Stimulated activated CD4-positive, alpha-beta T cell treated with anti-CD3 and anti-CD28 coated beads, Interleukin-1b, Interleukin-23, amount 100 ng/mL, for 24 hours (primary cell): ENCODE results near the gene NDUFAF4.
A peak's percentile ranks its signal among the peaks of the same experiment; 100 is the strongest.

ENCODE experiments used
- DNase-seq, 4 experiments: peaks; one replicate each; pipeline ENCODE4 v3.0.0-alpha.2; 2020; ENCODE audit warnings: low read depth in 4 of 4, low spot score in 1 of 4

Gene NDUFAF4

DNA sequence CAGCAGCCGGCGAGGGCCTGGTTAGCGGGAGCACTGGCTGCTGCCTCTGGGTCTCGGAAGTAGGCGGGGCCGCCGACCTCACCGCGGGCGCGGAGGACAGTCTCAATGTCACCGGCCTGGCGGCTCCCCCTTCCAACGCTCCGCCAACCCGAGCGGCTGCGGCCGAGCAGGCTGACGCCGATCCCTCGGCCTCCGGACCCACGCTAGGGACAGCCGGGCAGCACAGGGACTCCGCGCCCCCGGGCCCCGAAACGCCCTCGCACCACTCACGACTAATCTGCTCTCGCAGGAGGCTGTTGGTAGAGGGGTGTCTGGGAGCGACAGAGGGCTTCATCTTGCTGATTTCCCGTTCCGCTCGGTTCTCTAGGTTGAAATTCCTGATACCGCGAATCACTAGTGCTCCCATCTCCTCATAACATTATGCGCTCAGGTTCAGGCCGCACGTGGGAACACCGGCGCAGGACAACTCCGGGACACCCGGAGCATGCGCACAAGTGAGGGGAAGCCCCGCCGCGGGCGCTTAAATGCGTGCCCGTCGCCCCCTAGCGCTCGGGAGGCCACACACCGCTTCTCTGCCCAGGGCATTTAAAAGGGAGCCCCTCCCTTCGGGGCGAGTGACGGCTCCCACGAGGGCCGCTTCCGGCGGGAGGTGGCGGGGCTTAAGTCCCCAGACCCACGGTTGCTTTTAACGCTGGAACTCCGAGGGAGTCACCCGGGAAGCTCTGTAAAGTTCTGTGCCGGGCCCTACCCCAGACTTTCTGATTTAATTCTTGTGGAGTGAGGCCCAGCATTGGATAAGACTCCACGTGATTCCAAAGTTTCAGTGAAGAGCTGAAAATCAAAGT is at the start of gene NDUFAF4:
Gene NDUFAF4 (minus strand): TSS at position 496 of the 845 bp plus-strand sequence. CDS start 90 bp downstream, at position 406.
- DNase-seq, result peak; percentile 89 to 96 (median 92)

GRCh38 chr6:96947055-96947454 is 49.4 kb upstream of the NDUFAF4 start:
- DNase-seq, result no peak

GRCh38 chr6:96943555-96944215 is 46.0 kb upstream of the NDUFAF4 start:
- no peak for DNase-seq

- DNase-seq, result no peak
These were observed 45.0 kb upstream of the NDUFAF4 start for GRCh38 chr6:96942676-96943075.

DNA sequence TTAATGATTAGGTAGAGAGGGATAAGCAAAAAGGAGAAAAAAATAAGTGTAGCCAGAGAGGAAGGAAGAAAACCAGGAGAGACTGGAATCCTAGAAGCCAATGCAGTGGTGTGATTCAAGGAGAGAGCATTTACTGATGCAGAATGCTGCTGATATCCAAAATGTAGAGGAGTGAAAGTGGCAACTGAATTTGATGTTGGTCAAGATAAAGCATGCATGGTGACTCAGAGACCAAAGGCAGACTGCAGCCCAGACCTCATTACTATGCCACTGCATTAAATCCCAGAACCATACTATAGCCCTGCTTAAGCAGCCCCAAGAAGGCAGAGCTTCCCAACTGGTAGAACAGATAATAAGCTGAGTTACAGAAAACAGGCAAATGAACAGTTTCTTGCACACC is 42.6 kb upstream of the NDUFAF4 start:
- DNase-seq, result no peak

- no peak for DNase-seq
These were observed 41.5 kb upstream of the NDUFAF4 start for GRCh38 chr6:96939007-96939805.

DNA sequence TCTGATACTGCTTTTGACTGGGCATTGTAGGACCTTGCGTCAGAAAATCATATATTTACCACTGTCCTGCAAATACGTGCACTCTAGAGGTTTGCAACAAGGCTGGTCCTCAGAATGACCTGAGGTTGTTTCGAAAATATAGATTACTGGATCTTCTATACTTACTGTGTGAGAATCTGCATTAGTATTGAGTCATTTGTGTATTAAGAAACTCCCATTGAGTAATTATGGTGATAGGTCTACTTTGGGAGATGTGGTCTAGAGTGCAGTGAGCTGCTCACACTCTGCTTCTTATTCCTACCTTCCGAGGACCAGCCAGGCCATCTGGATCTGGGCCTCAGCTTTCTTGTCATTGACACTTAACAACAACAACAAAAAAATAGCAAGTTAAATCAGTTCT is 36.4 kb upstream of the NDUFAF4 start:
- DNase-seq, result no peak

DNA sequence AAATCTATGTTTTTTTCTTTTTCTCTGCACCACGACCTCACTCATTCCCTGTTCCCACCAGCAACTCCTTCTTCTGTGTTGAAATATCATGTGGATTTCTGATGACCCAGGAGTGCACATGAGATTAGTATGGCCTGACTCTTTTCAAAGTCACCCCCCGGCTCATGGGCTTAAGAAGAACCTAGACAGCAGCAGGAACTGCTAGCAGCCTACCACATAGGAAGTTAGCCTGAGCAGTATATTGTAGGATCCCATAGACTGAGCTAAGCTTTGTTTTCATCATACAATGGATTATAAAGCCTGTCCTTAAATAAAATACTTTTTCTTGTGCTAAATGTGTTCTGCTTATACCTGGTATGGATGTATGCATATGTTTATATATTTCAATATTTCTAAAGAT is 33.5 kb upstream of the NDUFAF4 start:
- no peak for DNase-seq

DNA sequence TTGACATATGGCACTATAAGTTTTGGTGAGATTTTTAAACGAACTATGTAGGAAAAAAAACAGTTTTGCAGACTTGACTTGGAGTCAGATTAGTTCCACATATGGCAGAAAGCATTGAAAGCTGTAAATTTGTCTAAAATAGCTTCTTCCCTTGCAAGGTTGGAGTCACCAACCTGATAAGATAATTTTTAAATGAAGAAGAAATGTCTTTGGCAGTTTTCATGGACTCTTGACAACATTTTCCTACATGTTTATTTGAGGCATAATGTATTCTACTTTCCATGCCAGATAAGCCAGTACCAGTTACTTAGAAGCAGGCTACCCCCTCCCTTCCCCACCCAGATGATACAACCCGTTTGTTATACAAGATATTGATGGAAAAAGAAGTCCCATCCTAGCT is 32.0 kb upstream of the NDUFAF4 start:
- DNase-seq, result no peak

DNA sequence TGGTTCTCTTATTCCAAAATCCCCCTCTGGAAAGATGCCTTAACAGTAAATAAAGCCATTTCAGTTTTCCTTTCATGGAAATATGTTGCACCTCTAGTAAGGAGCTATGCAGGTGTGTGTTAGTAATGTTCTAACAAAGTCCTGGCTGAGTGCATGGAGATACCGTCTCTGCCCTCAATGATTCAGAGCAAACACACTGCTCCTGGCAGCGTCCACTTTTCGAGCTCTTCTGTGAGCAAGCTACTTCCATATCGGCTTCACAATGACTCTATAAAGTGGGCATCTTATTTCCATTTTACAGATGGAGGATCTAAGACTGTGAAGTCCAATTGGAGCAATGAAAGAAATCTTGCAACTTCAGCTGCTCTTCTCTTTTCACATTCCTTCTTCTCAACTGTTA is 30.0 kb upstream of the NDUFAF4 start:
- DNase-seq, result no peak

- no peak for DNase-seq
These were observed 28.7 kb upstream of the NDUFAF4 start for GRCh38 chr6:96926425-96926824.

DNA sequence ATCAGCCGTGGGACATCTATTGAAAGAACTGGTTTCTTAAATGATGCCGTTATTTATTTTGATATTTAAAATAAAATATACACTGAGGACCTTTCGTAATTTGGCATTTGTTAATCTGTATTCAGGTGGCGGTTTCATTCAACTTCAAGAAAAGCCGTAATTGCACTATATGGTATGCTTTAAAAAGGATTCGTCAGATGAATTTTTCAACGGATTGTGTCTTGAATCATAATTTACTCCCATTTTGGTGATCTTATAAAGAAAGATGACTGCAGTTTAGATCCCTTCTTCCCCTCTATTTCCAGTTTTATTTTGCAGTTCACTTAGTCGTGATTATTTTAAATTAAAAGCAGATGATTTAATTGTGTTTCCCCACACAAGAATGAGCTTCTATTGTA is 27.6 kb upstream of the NDUFAF4 start:
- no peak for DNase-seq

- DNase-seq, result no peak
These were observed 26.3 kb upstream of the NDUFAF4 start for GRCh38 chr6:96923871-96924493.

- no peak for DNase-seq
These were observed 25.7 kb upstream of the NDUFAF4 start for GRCh38 chr6:96923400-96923799.

DNA sequence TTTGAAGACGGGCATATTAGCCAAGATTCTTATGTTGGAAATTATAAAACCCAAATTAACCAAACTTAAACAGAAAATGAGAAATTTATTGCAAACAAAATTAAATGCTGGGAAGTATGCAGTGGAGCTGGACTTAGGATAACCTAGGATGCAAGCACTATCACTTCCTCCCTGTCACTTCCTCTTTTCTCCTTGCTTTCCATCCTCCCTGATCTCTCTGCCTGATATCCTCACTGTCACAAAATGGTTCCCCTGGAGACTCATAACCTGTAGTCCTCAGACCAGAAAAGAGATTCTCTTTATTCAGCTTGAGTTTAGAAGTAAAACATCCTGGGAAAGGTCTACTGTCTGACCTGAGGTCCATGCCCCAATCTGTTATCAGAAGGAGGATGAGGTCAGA is 19.4 kb upstream of the NDUFAF4 start:
- no peak for DNase-seq

- DNase-seq, result no peak
These were observed 15.9 kb upstream of the NDUFAF4 start for GRCh38 chr6:96913621-96914020.

- DNase-seq, result no peak
These were observed 14.1 kb upstream of the NDUFAF4 start for GRCh38 chr6:96911751-96912150.

- no peak for DNase-seq
These were observed 13.5 kb upstream of the NDUFAF4 start for GRCh38 chr6:96911171-96911570.

DNA sequence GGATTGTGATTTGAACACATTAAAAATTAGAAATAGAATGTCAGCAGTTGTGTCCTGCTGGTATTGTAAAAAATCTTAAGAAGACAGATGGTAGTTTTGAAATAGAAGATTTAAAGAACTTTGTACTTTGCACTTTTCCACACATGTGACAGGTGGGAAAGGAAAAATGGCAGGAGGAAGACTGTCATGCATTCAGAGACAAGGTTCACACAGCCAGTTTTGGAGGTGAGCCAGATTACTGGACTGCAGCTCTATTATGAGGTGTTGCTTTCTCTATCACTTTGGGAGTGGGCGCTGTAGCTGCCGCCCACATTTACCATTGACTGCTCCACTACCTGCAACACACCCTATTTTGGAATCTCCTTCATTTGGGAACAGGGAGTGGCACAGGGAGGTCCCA is 12.1 kb upstream of the NDUFAF4 start:
- DNase-seq, result no peak

- peak in 1 of 4 experiments; percentile 20 for DNase-seq
These were observed 9.8 kb upstream of the NDUFAF4 start for GRCh38 chr6:96907498-96907897.

- no peak for DNase-seq
These were observed 3.2 kb upstream of the NDUFAF4 start for GRCh38 chr6:96900873-96901272.
